ENCODE results near the gene SMIM12.

The SMIM12 gene

DNA sequence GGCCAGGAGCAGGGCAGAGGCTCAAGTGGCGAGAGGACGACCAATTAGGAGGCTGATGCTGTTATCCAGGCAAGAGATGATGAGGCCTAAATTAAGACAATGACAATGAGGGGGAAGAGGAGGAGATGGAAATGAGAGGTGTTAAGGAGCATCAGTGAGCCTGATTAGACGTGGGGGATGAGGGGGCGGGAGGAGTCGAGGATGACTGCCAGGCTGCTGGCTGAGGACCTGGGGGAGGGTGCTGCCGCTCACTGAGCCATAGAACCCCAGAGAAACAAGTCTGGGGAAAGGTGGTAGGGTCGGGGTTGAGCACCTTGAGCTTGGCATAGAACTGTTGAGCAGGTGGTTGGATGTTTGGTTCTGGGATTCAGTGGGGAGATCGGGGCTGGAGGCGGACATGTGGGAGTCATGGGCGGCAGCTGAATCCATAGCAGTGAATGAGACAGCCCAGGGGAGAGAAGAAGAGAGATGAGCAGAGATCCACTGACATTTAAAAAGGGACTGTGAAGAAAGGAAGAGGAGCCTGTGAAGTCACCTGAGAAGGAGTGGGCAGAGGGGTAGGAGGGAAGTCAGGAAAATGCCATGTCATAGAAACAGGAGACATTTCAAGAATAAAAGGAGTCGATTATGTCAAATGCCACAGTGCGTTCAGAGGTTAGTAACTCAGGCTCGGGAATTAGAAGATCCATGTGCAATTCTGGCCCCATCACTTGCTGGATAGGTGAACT, 41.4 kb upstream of the SMIM12 start:
- DNase-seq (ENCODE audit: insufficient read length, low spot score) (no peak), FAIRE-seq (no peak)
- TF ChIP-seq TAF1 (IDR thresholded peaks at IDR 0.05; ENCODE audit: low read depth, low read length) (no peak), PAX5 (IDR thresholded peaks at IDR 0.05; ENCODE audit: insufficient read depth, low read length, severe bottlenecking) (no peak), POLR2A (IDR thresholded peaks at IDR 0.05; ENCODE audit: low read depth, low read length) (no peak)

DNA sequence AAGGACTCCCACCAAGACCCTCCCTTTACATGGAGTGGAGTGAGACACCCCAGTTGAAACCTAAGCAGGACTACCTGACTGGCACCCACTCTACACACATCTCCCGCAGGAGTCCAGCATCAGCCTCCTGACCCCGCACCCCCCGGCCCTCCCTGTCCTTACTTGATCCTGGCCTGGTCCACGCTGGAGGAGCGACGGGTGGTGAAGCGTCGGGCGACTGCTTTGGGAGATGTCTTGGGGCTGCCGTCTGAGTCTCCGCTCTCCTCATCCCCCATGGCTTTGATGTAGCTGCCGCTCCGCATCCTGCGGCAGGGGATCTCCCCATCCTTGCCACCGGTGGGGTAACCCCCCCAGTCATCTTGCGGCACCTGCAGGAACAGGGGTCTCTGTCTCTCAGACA, 40.4 kb upstream of the SMIM12 start:
- TF ChIP-seq POLR2A (IDR thresholded peaks at IDR 0.05; ENCODE audit: low read depth, low read length) (no peak), POU2F2 (IDR thresholded peaks at IDR 0.05; ENCODE audit: low read depth, low read length) (no peak), PAX5 (IDR thresholded peaks at IDR 0.05; ENCODE audit: insufficient read depth, low read length, severe bottlenecking) (no peak), TAF1 (IDR thresholded peaks at IDR 0.05; ENCODE audit: low read depth, low read length) (no peak), POLR2AphosphoS5 (IDR thresholded peaks at IDR 0.05; ENCODE audit: low read depth, low read length) (no peak), SPI1 (IDR thresholded peaks at IDR 0.05; ENCODE audit: low read depth, low read length) (no peak)
- no peak for FAIRE-seq
- DNase-seq (ENCODE audit: insufficient read length, low spot score) = no peak

DNA sequence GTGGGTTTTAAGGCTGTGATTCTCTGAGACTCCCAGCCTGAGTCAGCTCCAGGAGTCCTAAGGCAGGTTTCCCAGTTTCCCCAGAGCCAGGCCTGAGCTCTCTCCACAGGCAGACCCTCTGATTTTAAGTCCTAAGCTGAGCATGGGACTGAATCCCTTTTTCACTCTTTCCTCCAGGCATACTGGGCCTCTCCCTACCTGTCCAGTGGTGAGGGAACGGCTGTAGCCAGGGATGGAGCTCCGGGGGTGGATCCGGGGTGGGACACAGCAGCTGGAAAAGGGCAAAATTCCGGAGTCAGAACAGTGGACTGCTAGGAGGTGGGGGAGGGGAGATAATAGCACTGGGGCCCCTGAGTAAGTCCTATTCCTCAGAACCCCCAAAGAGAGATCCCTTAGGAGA, 39.9 kb upstream of the SMIM12 start:
- no peak for FAIRE-seq

DNA sequence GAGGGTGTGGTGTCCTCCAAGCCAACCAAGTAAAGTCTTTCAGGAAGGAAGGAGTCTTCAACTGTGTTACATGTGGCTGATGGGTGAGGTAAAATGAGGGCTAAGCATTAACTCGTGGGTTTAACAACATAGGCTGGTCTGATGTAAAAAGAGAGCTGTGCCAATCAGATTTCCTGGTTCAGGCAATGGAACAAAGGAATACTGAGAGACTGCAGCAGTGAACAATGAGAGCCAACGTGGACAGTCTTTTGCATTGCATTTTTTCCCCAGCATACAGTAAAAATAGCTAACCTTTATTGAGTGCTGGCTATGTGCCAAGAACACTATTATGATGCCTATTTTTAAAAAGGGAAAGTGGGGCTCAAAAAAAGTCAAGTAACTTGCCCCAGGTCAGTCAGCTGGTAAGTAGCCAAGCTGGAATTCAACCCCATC, 38.8 kb upstream of the SMIM12 start:
- TF ChIP-seq PAX5 (IDR thresholded peaks at IDR 0.05; ENCODE audit: insufficient read depth, low read length, severe bottlenecking) = no peak
- TF ChIP-seq POU2F2 (IDR thresholded peaks at IDR 0.05; ENCODE audit: low read depth, low read length) = no peak
- TF ChIP-seq POLR2AphosphoS5 (IDR thresholded peaks at IDR 0.05; ENCODE audit: low read depth, low read length) = no peak
- FAIRE-seq (no peak), DNase-seq (ENCODE audit: insufficient read length, low spot score) (no peak)

More for the DNA sequence above, 39.9 kb upstream of the SMIM12 start:
- TF ChIP-seq PAX5 (IDR thresholded peaks at IDR 0.05; ENCODE audit: insufficient read depth, low read length, severe bottlenecking) (no peak), SPI1 (IDR thresholded peaks at IDR 0.05; ENCODE audit: low read depth, low read length) (no peak), POU2F2 (IDR thresholded peaks at IDR 0.05; ENCODE audit: low read depth, low read length) (no peak), POLR2A (IDR thresholded peaks at IDR 0.05; ENCODE audit: low read depth, low read length) (no peak), TAF1 (IDR thresholded peaks at IDR 0.05; ENCODE audit: low read depth, low read length) (no peak), POLR2AphosphoS5 (IDR thresholded peaks at IDR 0.05; ENCODE audit: low read depth, low read length) (no peak)
- no peak for DNase-seq (ENCODE audit: insufficient read length, low spot score)

DNA sequence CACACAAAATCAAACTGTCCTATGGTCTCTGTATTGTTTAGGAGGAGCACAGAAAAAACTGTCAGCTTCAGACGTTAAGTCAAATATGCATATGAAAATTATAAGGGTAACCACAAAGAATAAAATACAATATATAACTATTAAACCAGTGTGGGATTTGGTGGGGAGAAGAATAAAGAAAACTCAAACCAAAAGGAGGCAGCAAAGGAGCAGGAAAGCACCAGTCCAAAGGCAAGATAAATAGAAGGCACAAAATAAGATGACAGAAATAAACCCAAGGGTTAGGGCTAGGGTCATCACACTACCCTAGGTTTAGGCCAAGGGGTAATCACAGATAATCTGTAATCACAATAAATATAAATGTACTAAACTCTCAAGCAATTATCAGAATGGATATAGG, 37.1 kb upstream of the SMIM12 start:
- no peak for FAIRE-seq
- no peak for TF ChIP-seq POLR2AphosphoS5 (IDR thresholded peaks at IDR 0.05; ENCODE audit: low read depth, low read length)
- no peak for DNase-seq (ENCODE audit: insufficient read length, low spot score)

DNA sequence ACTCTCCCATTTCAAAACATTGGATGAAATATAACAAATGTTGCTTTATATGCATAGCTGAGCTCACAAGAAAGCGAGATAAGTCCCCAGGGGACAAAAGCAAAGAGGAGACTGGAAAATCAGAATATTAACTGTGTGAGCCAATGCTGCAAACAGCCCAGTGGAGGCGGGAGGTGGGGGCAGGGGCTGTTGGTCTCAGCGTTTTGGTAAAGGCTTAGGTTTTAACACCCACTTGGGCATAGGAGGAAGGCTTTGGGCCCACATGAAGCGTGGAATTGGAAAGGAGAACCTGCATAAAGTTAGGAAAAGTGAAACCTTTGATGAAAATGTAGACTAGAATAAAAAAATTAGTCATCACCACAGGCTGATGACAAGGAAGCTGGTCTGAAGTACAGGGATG, 30.2 kb upstream of the SMIM12 start:
- TF ChIP-seq POLR2AphosphoS5 (IDR thresholded peaks at IDR 0.05; ENCODE audit: low read depth, low read length) (no peak), POU2F2 (IDR thresholded peaks at IDR 0.05; ENCODE audit: low read depth, low read length) (no peak), PAX5 (IDR thresholded peaks at IDR 0.05; ENCODE audit: insufficient read depth, low read length, severe bottlenecking) (no peak), POLR2A (IDR thresholded peaks at IDR 0.05; ENCODE audit: low read depth, low read length) (no peak), TAF1 (IDR thresholded peaks at IDR 0.05; ENCODE audit: low read depth, low read length) (no peak), SPI1 (IDR thresholded peaks at IDR 0.05; ENCODE audit: low read depth, low read length) (no peak)
- FAIRE-seq = no peak
- DNase-seq (ENCODE audit: insufficient read length, low spot score) = no peak

DNA sequence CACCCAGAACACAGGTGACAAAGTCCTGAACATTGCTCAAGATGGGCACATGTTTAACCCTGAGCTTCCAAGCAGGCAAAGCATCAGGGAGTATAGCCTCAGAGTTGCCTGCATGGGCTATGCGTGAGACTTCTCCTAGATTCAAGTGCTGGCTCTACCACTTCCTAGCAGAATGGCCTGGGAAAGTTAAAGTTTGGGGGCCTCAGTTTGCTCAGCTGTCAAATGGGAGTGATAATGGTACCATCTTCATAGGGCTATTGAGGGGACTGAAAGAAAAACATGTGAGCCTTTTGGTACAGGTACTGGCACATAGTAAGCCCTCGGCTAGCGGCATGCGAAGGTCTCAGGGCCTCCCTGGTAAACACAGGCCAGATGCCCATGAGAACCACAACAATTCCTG, 28.0 kb upstream of the SMIM12 start:
- no peak for DNase-seq (ENCODE audit: insufficient read length, low spot score)
- TF ChIP-seq POU2F2 (IDR thresholded peaks at IDR 0.05; ENCODE audit: low read depth, low read length) = no peak
- FAIRE-seq = no peak

DNA sequence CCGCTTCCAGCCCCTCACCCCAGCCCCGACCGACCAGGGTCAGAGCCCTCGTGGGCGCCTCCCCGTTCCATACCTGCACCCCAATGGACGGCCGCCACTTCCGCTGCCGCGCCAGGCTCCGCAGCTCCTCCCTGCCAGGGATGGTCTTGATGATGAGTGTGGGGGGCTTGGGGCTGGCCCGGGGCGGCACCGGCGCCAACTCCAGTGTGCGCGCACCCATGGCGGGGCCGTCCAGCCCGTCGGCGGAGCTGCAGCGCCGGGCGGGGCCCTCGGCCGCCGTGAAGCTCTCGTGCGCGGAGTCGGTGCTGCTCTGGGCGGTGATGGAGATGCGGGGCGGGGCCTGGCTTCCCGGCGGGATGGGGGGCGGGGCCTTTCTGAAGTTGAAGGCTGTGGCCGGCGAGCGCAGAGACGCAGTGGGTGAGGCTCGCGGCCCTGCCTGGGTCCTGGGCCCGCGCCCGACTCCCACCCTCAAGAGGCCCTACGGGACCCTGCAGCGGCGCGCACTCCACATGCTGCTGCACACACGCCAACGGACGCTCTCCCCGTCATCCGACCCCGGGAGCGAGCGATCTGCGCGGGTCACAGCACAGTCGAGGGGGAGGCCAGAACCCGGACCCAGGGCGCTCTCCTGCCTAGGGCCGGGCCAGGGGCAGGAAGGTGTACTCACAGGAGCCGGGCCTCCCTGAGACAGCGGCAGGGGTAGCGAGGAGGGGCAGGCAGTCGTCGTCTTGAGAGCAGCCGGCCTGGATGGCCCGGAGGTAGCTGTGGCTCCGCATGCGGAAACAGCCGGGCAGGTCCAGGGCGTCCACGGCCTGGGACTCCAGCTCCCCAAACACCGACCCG, 26.1 kb upstream of the SMIM12 start:
- DNase-seq (ENCODE audit: insufficient read length, low spot score) (peak; percentile 49), FAIRE-seq (peak; percentile 45)
- no peak for TF ChIP-seq SPI1 (IDR thresholded peaks at IDR 0.05; ENCODE audit: low read depth, low read length)
- no peak for TF ChIP-seq POLR2A (IDR thresholded peaks at IDR 0.05; ENCODE audit: low read depth, low read length)
- TF ChIP-seq PAX5 (IDR thresholded peaks at IDR 0.05; ENCODE audit: insufficient read depth, low read length, severe bottlenecking) = no peak
- TF ChIP-seq TAF1 (IDR thresholded peaks at IDR 0.05; ENCODE audit: low read depth, low read length) = no peak
- no peak for TF ChIP-seq POU2F2 (IDR thresholded peaks at IDR 0.05; ENCODE audit: low read depth, low read length)
- TF ChIP-seq POLR2AphosphoS5 (IDR thresholded peaks at IDR 0.05; ENCODE audit: low read depth, low read length) = no peak

DNA sequence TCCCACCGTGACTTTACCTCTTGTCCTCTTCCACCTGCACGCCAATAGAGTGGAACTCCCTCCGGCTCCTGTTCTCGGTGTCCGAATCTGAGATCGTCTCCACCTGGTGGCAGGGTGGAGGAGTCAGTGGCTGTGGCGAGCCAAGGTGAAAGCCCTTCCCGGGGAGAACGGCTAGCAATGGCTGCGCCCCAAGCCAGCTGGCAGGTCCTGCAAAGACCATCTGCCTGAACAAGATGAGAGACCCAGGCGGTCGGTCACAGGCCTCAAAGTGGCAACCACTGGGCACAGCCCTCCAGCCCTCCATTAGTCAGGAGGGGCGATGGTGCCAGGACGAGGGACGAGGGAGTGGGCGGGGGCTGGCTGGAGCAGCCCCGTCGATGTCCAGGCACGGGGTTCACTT, 25.4 kb upstream of the SMIM12 start:
- FAIRE-seq = no peak

DNA sequence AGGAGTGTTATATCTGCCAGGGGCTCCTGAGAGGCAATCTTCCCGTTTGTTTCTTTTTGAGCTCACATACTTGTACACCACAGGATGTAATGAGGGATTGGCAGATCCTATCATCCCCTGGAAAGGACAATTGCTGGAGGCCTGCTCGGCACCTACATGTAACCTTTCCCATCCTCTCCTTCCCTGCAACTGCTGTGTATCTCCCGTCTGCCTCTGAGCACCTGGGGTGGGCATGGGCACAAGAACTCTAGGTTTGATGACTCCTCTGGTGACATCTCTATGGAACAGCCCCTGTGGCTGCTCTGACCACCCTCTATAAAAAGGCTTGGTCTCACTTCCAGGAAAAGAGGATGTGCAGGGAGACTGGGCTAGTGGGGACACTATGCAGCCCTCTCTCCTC, 25.0 kb upstream of the SMIM12 start:
- TF ChIP-seq POLR2A (IDR thresholded peaks at IDR 0.05; ENCODE audit: low read depth, low read length) (no peak), SPI1 (IDR thresholded peaks at IDR 0.05; ENCODE audit: low read depth, low read length) (no peak), TAF1 (IDR thresholded peaks at IDR 0.05; ENCODE audit: low read depth, low read length) (no peak), POU2F2 (IDR thresholded peaks at IDR 0.05; ENCODE audit: low read depth, low read length) (no peak)

More for the DNA sequence above, 25.4 kb upstream of the SMIM12 start:
- TF ChIP-seq SPI1 (IDR thresholded peaks at IDR 0.05; ENCODE audit: low read depth, low read length) (no peak), POU2F2 (IDR thresholded peaks at IDR 0.05; ENCODE audit: low read depth, low read length) (no peak), TAF1 (IDR thresholded peaks at IDR 0.05; ENCODE audit: low read depth, low read length) (no peak), POLR2A (IDR thresholded peaks at IDR 0.05; ENCODE audit: low read depth, low read length) (no peak), PAX5 (IDR thresholded peaks at IDR 0.05; ENCODE audit: insufficient read depth, low read length, severe bottlenecking) (no peak), POLR2AphosphoS5 (IDR thresholded peaks at IDR 0.05; ENCODE audit: low read depth, low read length) (no peak)
- DNase-seq (ENCODE audit: insufficient read length, low spot score) = no peak

More for the DNA sequence above, 25.0 kb upstream of the SMIM12 start:
- no peak for FAIRE-seq
- no peak for DNase-seq (ENCODE audit: insufficient read length, low spot score)

Measured in GM12891 (cell line).